Neuronal stem cell (in vitro differentiated cells): Measurements from ENCODE around the gene HRG.

Experiments
- DNase-seq: peaks from one replicate; pipeline ENCODE4 v3.0.0-alpha.2; 2013; ENCODE audit warnings: low spot score
- H2AFZ ChIP-seq: one replicate; pipeline ENCODE4 v1.6.1; 2013; ENCODE audit warnings: mild to moderate bottlenecking, low read length, inconsistent platforms
- H2AK5ac ChIP-seq: 2 replicates; pipeline ENCODE4 v1.6.1; 2013; ENCODE audit warnings: low read depth, mild to moderate bottlenecking, inconsistent platforms, low read length, moderate library complexity, mixed read lengths
- H2BK120ac ChIP-seq: 2 replicates; pipeline ENCODE4 v1.6.1; 2013; ENCODE audit warnings: low read depth, mild to moderate bottlenecking, inconsistent platforms, low read length, moderate library complexity, mixed read lengths
- H2BK12ac ChIP-seq: one replicate; pipeline ENCODE4 v1.6.1; 2013; ENCODE audit warnings: low read length, inconsistent platforms
- H2BK15ac ChIP-seq: 2 replicates; pipeline ENCODE4 v1.6.1; 2013; ENCODE audit warnings: mild to moderate bottlenecking, low read length, inconsistent platforms, mixed read lengths
- H2BK5ac ChIP-seq: one replicate; pipeline ENCODE4 v1.6.1; 2013; ENCODE audit warnings: inconsistent platforms, mild to moderate bottlenecking, low read length, moderate library complexity
- H3K14ac ChIP-seq: one replicate; pipeline ENCODE4 v1.6.1; 2013; ENCODE audit warnings: low read length, inconsistent platforms
- H3K18ac ChIP-seq: 2 replicates; pipeline ENCODE4 v1.6.1; 2013; ENCODE audit warnings: low read length, inconsistent platforms
- H3K23ac ChIP-seq: 2 replicates; pipeline ENCODE4 v1.6.1; 2013; ENCODE audit warnings: low read depth, mild to moderate bottlenecking, mixed read lengths, low read length, inconsistent platforms; ENCODE audit not compliant: poor library complexity
- H3K27ac ChIP-seq: replicated peaks from 3 replicates; pipeline ENCODE4 v1.5.1; 2013; ENCODE audit warnings: low read length, inconsistent platforms
- H3K27me3 ChIP-seq, 3 experiments: 2 replicates each; pipeline ENCODE4 v1.6.1; 2013; ENCODE audit warnings: low read length in 3 of 3, mild to moderate bottlenecking in 2 of 3, inconsistent platforms in 1 of 3, low read depth in 1 of 3, mixed read lengths in 1 of 3, moderate library complexity in 1 of 3; ENCODE audit not compliant: control insufficient read depth in 3 of 3, insufficient read depth in 3 of 3
- H3K36me3 ChIP-seq, 2 donors: replicated peaks in 1 of 2; 2 replicates each; pipeline ENCODE4 v1.6.1; 2013; ENCODE audit warnings: low read length in 2 of 2; ENCODE audit not compliant: control insufficient read depth in 2 of 2, insufficient read depth in 2 of 2
- H3K4ac ChIP-seq: 2 replicates; pipeline ENCODE4 v1.6.1; 2013; ENCODE audit warnings: inconsistent platforms, mild to moderate bottlenecking, low read length, moderate library complexity
- H3K4me1 ChIP-seq, 2 donors: 1 replicate in 1 of 2; 2 replicates in 1 of 2; pipeline ENCODE4 v1.6.1; 2013; ENCODE audit warnings: low read length in 2 of 2, low read depth in 1 of 2; ENCODE audit not compliant: control insufficient read depth in 2 of 2, insufficient read depth in 1 of 2
- H3K4me2 ChIP-seq: one replicate; pipeline ENCODE4 v1.6.1; 2013; ENCODE audit warnings: mild to moderate bottlenecking, low read length, inconsistent platforms; ENCODE audit not compliant: insufficient read depth, poor library complexity, severe bottlenecking
- H3K4me3 ChIP-seq, 2 donors: 2 replicates each; pipeline ENCODE4 v1.5.1; 2013; ENCODE audit warnings: low read length in 2 of 2, mild to moderate bottlenecking in 2 of 2, inconsistent platforms in 1 of 2, moderate library complexity in 1 of 2
- H3K79me1 ChIP-seq: one replicate; pipeline ENCODE4 v1.6.1; 2013; ENCODE audit warnings: low read depth, mild to moderate bottlenecking, inconsistent platforms, low read length, moderate library complexity
- H3K9ac ChIP-seq: one replicate; pipeline ENCODE4 v1.6.1; 2013; ENCODE audit warnings: mild to moderate bottlenecking, low read depth, low read length, inconsistent platforms; ENCODE audit not compliant: poor library complexity
- H3K9me3 ChIP-seq, 2 donors: replicated peaks in 1 of 2; 2 replicates each; pipeline versions ENCODE3 to v1.6.1; 2013; ENCODE audit warnings: low read length in 2 of 2, mild to moderate bottlenecking in 2 of 2, inconsistent platforms in 1 of 2, low read depth in 1 of 2, mixed read lengths in 1 of 2, moderate library complexity in 1 of 2; ENCODE audit not compliant: control insufficient read depth in 2 of 2, insufficient read depth in 1 of 2
- H4K8ac ChIP-seq: one replicate; pipeline ENCODE4 v1.6.1; 2013; ENCODE audit warnings: low read depth, mild to moderate bottlenecking, inconsistent platforms, low read length, moderate library complexity
- H4K91ac ChIP-seq: one replicate; pipeline ENCODE4 v1.6.1; 2013; ENCODE audit warnings: low read length, low read depth, mild to moderate bottlenecking, inconsistent platforms; ENCODE audit not compliant: poor library complexity
- WGBS, 2 donors: extraction: QIAGEN DNeasy Blood & Tissue Kit; methylation state at CpG; one replicate each; pipeline ENCODE4 v1.1.7; 2013; ENCODE audit warnings: missing lambda C conversion rate in 2 of 2, mixed read lengths in 1 of 2; ENCODE audit not compliant: insufficient read length in 2 of 2, insufficient replicate concordance in 1 of 2; ENCODE audit errors: extremely low coverage in 2 of 2; 5-methylcytosine and 5-hydroxymethylcytosine counted together

Gene HRG

GRCh38 chr3:186678604-186679003, 12.8 kb downstream of the HRG start:
- Histone ChIP-seq H3K18ac (no peak overlapping the region), H3K14ac (no peak overlapping the region), H3K23ac (no peak overlapping the region), H2BK12ac (no peak overlapping the region), H3K4me3 (no peak overlapping the region), H2BK15ac (no peak overlapping the region), H3K27ac (no peak overlapping the region), H2AK5ac (no peak overlapping the region), H3K4ac (no peak overlapping the region), H4K8ac (no peak overlapping the region), H3K9me3 (peaks cover 0 to 2% of the 10 kb centered on the region in 2 donors), H3K4me2 (no peak overlapping the region), H3K36me3 (no peaks in the 10 kb centered on the region), H3K9ac (no peak overlapping the region), H2BK5ac (no peak overlapping the region), H4K91ac (no peak overlapping the region), H2AFZ (no peak overlapping the region), H2BK120ac (no peak overlapping the region), H3K27me3 (peaks cover 0 to 14% (median 0%) of the 10 kb centered on the region in 3 experiments), H3K79me1 (no peaks in the 10 kb centered on the region), H3K4me1 (no peaks in the 10 kb centered on the region)
- no peak for DNase-seq

- H4K8ac ChIP-seq: no peak overlapping the region
- no peak overlapping the region for H2BK120ac ChIP-seq
- H3K27me3 ChIP-seq: peaks cover 0 to 14% (median 0%) of the 10 kb centered on the region in 3 experiments
- H2AK5ac ChIP-seq: no peak overlapping the region
- H2BK12ac ChIP-seq: no peak overlapping the region
- no peak overlapping the region for H2BK15ac ChIP-seq
- no peak overlapping the region for H3K4me2 ChIP-seq
- no peak overlapping the region for H2AFZ ChIP-seq
- peaks cover 0 to 2% of the 10 kb centered on the region in 2 donors for H3K9me3 ChIP-seq
- no peak overlapping the region for H2BK5ac ChIP-seq
- no peaks in the 10 kb centered on the region for H3K36me3 ChIP-seq
- H3K14ac ChIP-seq: no peak overlapping the region
- H3K4me1 ChIP-seq: peaks cover 0 to 2% of the 10 kb centered on the region in 2 donors
- no CpG with 5 or more reads among the region's 1 CpG for WGBS, 2 donors
- H3K4me3 ChIP-seq: no peak overlapping the region
- no peak for DNase-seq
- no peak overlapping the region for H3K18ac ChIP-seq
- H3K9ac ChIP-seq: no peak overlapping the region
- no peak overlapping the region for H3K23ac ChIP-seq
- no peak overlapping the region for H3K27ac ChIP-seq
- H3K4ac ChIP-seq: no peak overlapping the region
- no peak overlapping the region for H4K91ac ChIP-seq
- no peaks in the 10 kb centered on the region for H3K79me1 ChIP-seq
Measured at GRCh38 chr3:186679151-186679550, 13.3 kb downstream of the HRG start.

DNA sequence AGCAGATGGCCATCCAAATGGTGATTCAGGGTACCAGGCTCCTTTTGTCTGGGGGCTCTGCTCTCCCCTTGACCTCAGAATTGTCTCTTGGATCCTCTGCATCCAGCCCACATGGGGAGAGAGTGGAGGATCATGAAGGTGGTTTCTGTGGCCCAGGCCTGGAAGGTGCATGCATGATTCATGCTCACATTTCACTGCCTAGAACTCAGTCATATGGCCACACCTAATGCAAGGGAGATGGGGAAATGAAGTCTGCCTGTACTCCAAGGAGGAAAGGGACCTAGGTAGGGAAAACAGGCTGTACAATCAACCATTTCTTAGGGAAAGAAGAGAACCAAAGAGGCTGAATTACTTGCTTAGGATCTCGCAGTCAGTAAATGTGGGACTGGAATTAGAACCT, 15.1 kb downstream of the HRG start:
- Histone ChIP-seq H2BK120ac (no peak overlapping the region), H3K36me3 (no peaks in the 10 kb centered on the region), H2BK12ac (no peak overlapping the region), H3K4me2 (no peak overlapping the region), H2AK5ac (no peak overlapping the region), H4K8ac (no peak overlapping the region), H3K4me3 (no peak overlapping the region), H3K4ac (no peak overlapping the region), H3K9ac (no peak overlapping the region), H3K14ac (no peak overlapping the region), H3K79me1 (no peaks in the 10 kb centered on the region), H3K23ac (no peak overlapping the region), H3K18ac (no peak overlapping the region), H3K27ac (no peak overlapping the region), H2AFZ (no peak overlapping the region), H2BK15ac (no peak overlapping the region), H2BK5ac (no peak overlapping the region), H3K27me3 (peaks cover 0 to 14% (median 0%) of the 10 kb centered on the region in 3 experiments), H4K91ac (no peak overlapping the region), H3K4me1 (peaks cover 0 to 2% of the 10 kb centered on the region in 2 donors), H3K9me3 (peaks cover 0 to 4% of the 10 kb centered on the region in 2 donors)
- no peak for DNase-seq
- no CpG with 5 or more reads among the region's 1 CpG for WGBS, 2 donors

- Histone ChIP-seq H3K27ac (no peak overlapping the region), H3K4ac (no peak overlapping the region), H2BK12ac (no peak overlapping the region), H3K14ac (no peak overlapping the region), H3K79me1 (no peaks in the 10 kb centered on the region), H3K36me3 (no peaks in the 10 kb centered on the region), H3K4me1 (peaks cover 0 to 2% of the 10 kb centered on the region in 2 donors), H3K4me3 (no peak overlapping the region), H3K9me3 (peaks cover 0 to 1% of the 10 kb centered on the region in 2 donors), H3K27me3 (peaks cover 0 to 13% (median 0%) of the 10 kb centered on the region in 3 experiments), H3K9ac (no peak overlapping the region), H4K91ac (no peak overlapping the region), H2AFZ (no peak overlapping the region), H4K8ac (no peak overlapping the region), H3K4me2 (no peak overlapping the region), H2BK120ac (no peak overlapping the region), H2BK5ac (no peak overlapping the region), H2BK15ac (no peak overlapping the region), H3K18ac (no peak overlapping the region), H2AK5ac (no peak overlapping the region), H3K23ac (no peak overlapping the region)
- no peak for DNase-seq
- no CpG with 5 or more reads among the region's 3 CpGs for WGBS, 2 donors
Measured at GRCh38 chr3:186682812-186683211, 17.0 kb downstream of the HRG start.
